GM10248 (cell line): ENCODE measurements around the gene GRM3.

ENCODE experiments used
- CTCF ChIA-PET: fragments of 300-600 bp; sonication (Branson Sonifier 250); formaldehyde crosslinking; extraction: SDS; loops from one replicate; lab custom pipeline; 2021; ENCODE audit warnings: antibody characterized with exemption; lab: Yijun Ruan, JAX
- POLR2A ChIA-PET: fragments of 350-650 bp; sonication (Branson Sonifier 250); formaldehyde crosslinking; extraction: SDS; loops from one replicate; lab custom pipeline; 2020; ENCODE audit warnings: antibody characterized with exemption; lab: Yijun Ruan, JAX
- DNase-seq: peaks from one replicate; pipeline ENCODE4 v3.0.0; 2012; ENCODE audit errors: extremely low spot score
- CTCF ChIP-seq: IDR thresholded peaks from 2 replicates; pipeline ENCODE4 v1.5.1; 2012; ENCODE audit warnings: mild to moderate bottlenecking, low read depth; ENCODE audit errors: extremely low read depth, missing control alignments, control extremely low read depth

GRM3 gene

GRCh38 chr7:86844608-86845007 is 200.9 kb downstream of the GRM3 start:
- CTCF ChIA-PET, result no interaction called here
- POLR2A ChIA-PET, result no interaction called here
- no peak for DNase-seq
- TF ChIP-seq CTCF, result no peak

DNA sequence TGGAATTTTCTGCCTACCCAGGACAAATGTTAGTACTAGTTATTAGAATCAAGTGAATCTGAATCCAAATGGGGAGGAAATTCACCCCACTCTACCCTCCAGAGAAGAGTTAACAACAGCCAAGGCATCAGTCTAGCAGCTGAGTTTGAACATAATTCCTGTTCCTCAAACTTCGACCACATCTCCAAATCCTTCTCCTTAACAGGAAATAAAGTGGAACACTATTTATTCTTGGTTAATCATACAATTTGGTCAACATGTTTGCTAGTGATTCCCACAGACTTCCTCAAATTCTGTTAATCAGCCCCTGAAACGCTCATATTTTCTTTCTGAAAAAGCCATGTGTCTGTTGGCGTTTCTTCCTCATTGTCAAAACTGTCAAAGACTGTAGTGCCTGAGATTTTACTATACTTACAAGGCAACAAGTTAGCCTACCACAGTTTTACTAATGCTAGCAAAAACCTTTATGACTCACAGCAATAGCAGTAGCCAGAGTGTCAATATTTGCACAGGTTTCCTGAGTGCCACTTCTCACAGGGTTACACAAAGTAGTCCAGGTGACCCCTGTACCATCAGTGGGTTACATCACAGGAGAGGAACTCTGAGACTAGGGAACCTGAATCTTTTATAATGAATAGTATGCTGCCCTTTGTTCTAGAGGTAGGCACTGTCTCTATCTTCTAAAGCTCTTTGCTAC is 202.9 kb downstream of the GRM3 start:
- DNase-seq, result no peak
- TF ChIP-seq CTCF, result no peak
- POLR2A ChIA-PET, result no interaction called here
- CTCF ChIA-PET, result no interaction called here

DNA sequence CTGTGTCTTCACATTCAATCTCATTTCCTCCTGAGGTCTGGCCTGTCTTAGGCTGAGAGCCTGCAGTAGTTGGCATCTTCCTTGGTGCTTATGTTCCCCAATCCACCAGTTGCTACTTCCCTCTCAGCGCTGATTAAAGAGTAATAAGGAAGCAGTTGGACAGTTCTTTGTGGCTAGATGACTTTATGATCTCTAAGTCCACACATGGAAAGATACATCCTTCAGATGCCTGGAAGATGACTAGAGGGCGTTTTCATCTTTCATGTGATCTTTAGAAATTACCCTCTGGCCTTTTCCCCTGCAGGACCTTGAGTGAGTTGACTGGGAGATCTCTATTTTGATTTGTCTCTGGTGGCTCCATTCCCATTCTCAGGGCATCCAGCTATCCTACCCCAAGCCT is 204.5 kb downstream of the GRM3 start:
- POLR2A ChIA-PET, result no interaction called here
- no peak for DNase-seq
- CTCF ChIA-PET, result no interaction called here
- no peak for TF ChIP-seq CTCF

DNA sequence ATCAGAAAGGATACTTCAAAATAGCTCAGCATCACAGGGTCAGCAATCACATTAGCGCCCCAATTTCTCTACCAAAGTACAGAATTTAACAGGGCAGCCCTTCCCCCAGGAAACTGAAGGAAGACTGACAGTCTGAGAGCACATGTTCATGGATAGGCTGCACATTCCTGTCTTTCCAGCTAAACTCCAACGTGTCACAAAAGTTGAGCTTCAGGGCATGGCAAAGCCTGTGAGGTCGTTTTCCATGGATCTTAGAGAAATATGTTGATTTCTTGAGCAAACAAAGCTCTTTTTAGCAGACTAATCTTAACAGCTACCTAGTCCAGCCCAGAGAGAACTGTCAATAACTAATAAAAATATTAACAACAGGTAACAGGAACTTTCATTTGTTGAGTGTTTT is 207.9 kb downstream of the GRM3 start:
- no peak for TF ChIP-seq CTCF
- POLR2A ChIA-PET, result no interaction called here
- no peak for DNase-seq
- CTCF ChIA-PET, result interaction anchor here (0.9 to 1.7 kb wide), 5 partner anchors 11 to 183 kb away, joined by 3 to 5 read pairs (median 3); no protein-coding TSS in a partner anchor

DNA sequence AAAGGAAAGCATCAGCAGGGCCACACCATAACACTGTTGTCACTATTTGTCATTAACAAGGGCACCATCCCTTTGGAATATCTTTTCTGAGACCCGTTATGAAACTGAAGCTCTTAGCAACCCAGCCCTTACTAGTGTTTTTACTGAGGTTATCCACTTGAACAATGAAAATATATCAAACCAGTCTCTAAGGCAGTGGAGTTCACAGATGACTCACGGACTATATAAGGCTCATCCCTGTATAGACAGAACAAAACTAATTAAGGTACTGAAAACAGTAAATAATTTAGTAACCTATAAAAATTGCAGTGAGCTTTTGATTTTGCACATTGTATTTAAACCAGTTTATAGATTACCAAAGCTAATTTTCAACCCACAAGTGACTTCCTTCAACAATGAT is 219.7 kb downstream of the GRM3 start:
- POLR2A ChIA-PET, result no interaction called here
- TF ChIP-seq CTCF, result no peak
- no peak for DNase-seq
- CTCF ChIA-PET, result interaction anchor here (0.9 to 1.9 kb wide), 4 partner anchors 8 to 49 kb away, joined by 3 to 4 read pairs (median 3); no protein-coding TSS in a partner anchor

- DNase-seq, result no peak
- TF ChIP-seq CTCF, result no peak
- CTCF ChIA-PET, result interaction anchor here (0.8 to 1.2 kb wide), 3 partner anchors 12 to 53 kb away, joined by 3 to 4 read pairs (median 3); no protein-coding TSS in a partner anchor
- POLR2A ChIA-PET, result no interaction called here
These were observed 223.6 kb downstream of the GRM3 start for GRCh38 chr7:86867163-86867762.
